HepG2 (cell line): ENCODE measurements around the gene GBE1. TPM values are rescaled to one million over a fixed set of nuclear protein-coding genes. Genes with fewer than 3 reads are reported as not detected.

Source experiments
- ATAC-seq: fragments of 200-7000 bp; cut with Tn5 transposase; 3 replicates; pipeline ENCODE4 v1.9.1; 2020; ENCODE audit warnings: mild to moderate bottlenecking, moderate library complexity
- BruUV-seq: library from RNA; stranded (reverse); fragments of 400-500 nt; replicated peaks from 2 replicates; lab custom pipeline; 2021; lab: Mats Ljungman, UMichigan
- CTCF ChIA-PET: fragments of 300-600 bp; formaldehyde crosslinking; extraction: SDS; loops from one replicate; lab custom pipeline; 2021; ENCODE audit warnings: low total read pairs, inconsistent platforms, low intra/inter-chr PET ratio; lab: Yijun Ruan, JAX
- POLR2A ChIA-PET: fragments of 350-600 bp; sonication (Branson Sonifier 250); formaldehyde crosslinking; loops from one replicate; lab custom pipeline; 2020; ENCODE audit warnings: antibody characterized with exemption, inconsistent platforms; lab: Yijun Ruan, JAX
- DNase-seq: peaks from one replicate; pipeline ENCODE4 v3.0.0-alpha.2; 2015; ENCODE audit warnings: low spot score
- FAIRE-seq: peaks from 3 replicates; lab custom pipeline; 2011; peaks lifted over from hg19 to GRCh38; lab: Jason Lieb, UNC
- H2AFZ ChIP-seq: one replicate; pipeline ENCODE4 v1.6.1; 2011; ENCODE audit warnings: low read length, inconsistent platforms
- H3K27ac ChIP-seq: fragments of 300-600 bp; 3 replicates; pipeline ENCODE4 v1.8.0; 2011; ENCODE audit warnings: mixed run types, mild to moderate bottlenecking, mixed read lengths, low read length, inconsistent platforms; ENCODE audit not compliant: insufficient read depth; ENCODE audit errors: extremely low read length
- H3K27me3 ChIP-seq, 2 experiments: fragments of 200-600 bp in 1 of 2; 2 replicates in 1 of 2; 3 replicates in 1 of 2; pipeline versions ENCODE4 v1.6.0 to v1.8.0; 2011; ENCODE audit warnings: low read length in 2 of 2, mild to moderate bottlenecking in 2 of 2, moderate library complexity in 2 of 2, inconsistent platforms in 1 of 2; ENCODE audit not compliant: insufficient read depth in 2 of 2, control insufficient read depth in 1 of 2
- H3K36me3 ChIP-seq, 2 experiments: fragments of 200-600 bp in 1 of 2; replicated peaks in 1 of 2; 2 replicates in 1 of 2; 3 replicates in 1 of 2; pipeline versions ENCODE4 v1.5.1 to v1.8.0; 2011; ENCODE audit warnings: low read length in 2 of 2, inconsistent platforms in 1 of 2; ENCODE audit not compliant: insufficient read depth in 2 of 2, control insufficient read depth in 1 of 2
- H3K4me1 ChIP-seq: 2 replicates; pipeline ENCODE4 v1.5.1; 2012; ENCODE audit warnings: low read length, inconsistent platforms; ENCODE audit not compliant: insufficient read depth
- H3K4me2 ChIP-seq: 2 replicates; pipeline ENCODE4 v1.6.0; 2011; ENCODE audit warnings: low read depth, low read length, inconsistent platforms
- H3K4me3 ChIP-seq, 3 experiments: fragments of 200-600 bp in 1 of 3; sonication (generic), shearing (Covaris generic) in 1 of 3; replicated peaks in 1 of 3; 2 replicates each; pipeline ENCODE4 v1.5.1; 2011 to 2016; ENCODE audit warnings: low read length in 3 of 3, inconsistent platforms in 2 of 3, low read depth in 2 of 3, mild to moderate bottlenecking in 2 of 3, control low read depth in 1 of 3, mixed read lengths in 1 of 3; ENCODE audit not compliant: insufficient read depth in 1 of 3
- H3K79me2 ChIP-seq: one replicate; pipeline ENCODE4 v1.6.1; 2011; ENCODE audit warnings: low read length, inconsistent platforms; ENCODE audit not compliant: insufficient read depth
- H3K9ac ChIP-seq: 2 replicates; pipeline ENCODE4 v1.6.0; 2011; ENCODE audit warnings: mild to moderate bottlenecking, low read depth, low read length, inconsistent platforms; ENCODE audit not compliant: insufficient read depth
- H3K9me3 ChIP-seq: 2 replicates; pipeline ENCODE4 v1.5.1; 2012; ENCODE audit warnings: mild to moderate bottlenecking, low read length
- H4K20me1 ChIP-seq: 2 replicates; pipeline ENCODE4 v1.6.0; 2011; ENCODE audit warnings: inconsistent platforms, mild to moderate bottlenecking, low read length, moderate library complexity; ENCODE audit not compliant: insufficient read depth
- NR3C1 ChIP-seq: sonication (generic); formaldehyde crosslinking; IDR thresholded peaks from 2 replicates; pipeline ENCODE4 v1.4.0; 2020; ENCODE audit warnings: missing genetic modification reagents
- REPIN1 ChIP-seq: sonication (generic); formaldehyde crosslinking; IDR thresholded peaks from 2 replicates; pipeline ENCODE4 v1.8.0; 2022; ENCODE audit warnings: missing genetic modification reagents, low read depth, mild to moderate bottlenecking, borderline replicate concordance
- SSRP1 ChIP-seq: IDR thresholded peaks from 2 replicates; pipeline ENCODE4 v1.6.1; 2016; ENCODE audit warnings: control low read depth
- WGBS: methylation state at CpG from one replicate; pipeline ENCODE4 v1.1.6; 2017; ENCODE audit warnings: low lambda C conversion rate; 5-methylcytosine and 5-hydroxymethylcytosine counted together
- in situ Hi-C: cut with HindIII; loops from 2 replicates; pipeline ENCODE4 v1.10.0; 2017; ENCODE audit warnings: low pct_unique_long_range_greater_than_20kb; ENCODE audit not compliant: extremely low pct_ligation_motif_present
- intact Hi-C: fragments of 100-400 bp; cut with micrococcal nuclease; formaldehyde crosslinking; loops from one replicate; pipeline ENCODE4 v1.10.0; 2022; ENCODE audit not compliant: unreplicated experiment
- polyA plus RNA-seq, 8 experiments: library from polyadenylated mRNA; depleted of rRNA in 3 of 8; stranded (reverse) in 7 of 8; unstranded in 1 of 8; fragments of >200 nt; fragmentation: Illumina TruSeq in 4 of 8; extraction: Trizol in 4 of 8; gene quantifications; 2 replicates each; pipeline versions ENCODE4 v1.2.1 to v1.2.3, GENCODE V29; 2011 to 2016; ENCODE audit warnings: low read depth in 4 of 8, missing spikeins in 1 of 8, mixed read lengths in 1 of 8; ENCODE audit not compliant: insufficient read depth in 1 of 8
- total RNA-seq, 5 experiments: library from RNA; depleted of rRNA; stranded (reverse); fragments of >200 nt; fragmentation: Illumina TruSeq; extraction: Trizol; gene quantifications; 2 replicates each; pipeline ENCODE4 v1.2.3, GENCODE V29; 2016; ENCODE audit warnings: low read depth in 1 of 5
- TF ChIP-seq, protein P1 (sequence below): sonication (generic); IDR thresholded peaks from 2 replicates; pipeline ENCODE4 v1.6.1; 2016; ENCODE audit warnings: low read depth, borderline replicate concordance
- TF ChIP-seq, protein P2 (sequence below): sonication (generic); formaldehyde crosslinking; IDR thresholded peaks from 2 replicates; pipeline ENCODE4 v1.9.0; 2022; ENCODE audit warnings: low read depth, missing genetic modification reagents

Gene GBE1
- total and polyA plus RNA-seq, 2 of the 13 experiments (the other 11 are each of a cell fraction or from before 2014, with no cell fraction given): 22.9 to 36.1 TPM

DNA sequence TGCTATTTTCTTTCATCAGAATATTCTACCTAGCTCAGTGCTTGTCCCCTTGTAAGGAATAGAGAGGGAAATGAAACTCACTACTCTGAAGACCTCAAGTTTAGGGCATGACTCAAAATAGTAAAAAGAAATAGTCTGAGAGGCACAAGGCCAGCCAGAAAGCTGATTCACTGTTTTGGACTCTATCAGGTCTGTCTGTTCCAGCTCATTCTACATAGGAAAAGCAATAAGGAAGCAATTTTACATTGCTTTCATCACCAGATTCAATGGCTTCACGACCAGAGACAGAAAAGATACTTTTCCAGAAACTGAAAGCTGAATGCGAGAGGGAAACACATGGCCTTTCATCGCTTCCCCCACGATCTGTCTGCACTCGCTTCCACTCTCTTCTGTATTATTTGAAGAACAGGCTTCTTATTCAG, 276.0 kb downstream of the GBE1 start (continued):
- TF ChIP-seq NR3C1 (CRISPR knock-in tag): no peak
- no peak for TF ChIP-seq SSRP1 (CRISPR knock-in tag)
- TF ChIP-seq, protein P1, sequence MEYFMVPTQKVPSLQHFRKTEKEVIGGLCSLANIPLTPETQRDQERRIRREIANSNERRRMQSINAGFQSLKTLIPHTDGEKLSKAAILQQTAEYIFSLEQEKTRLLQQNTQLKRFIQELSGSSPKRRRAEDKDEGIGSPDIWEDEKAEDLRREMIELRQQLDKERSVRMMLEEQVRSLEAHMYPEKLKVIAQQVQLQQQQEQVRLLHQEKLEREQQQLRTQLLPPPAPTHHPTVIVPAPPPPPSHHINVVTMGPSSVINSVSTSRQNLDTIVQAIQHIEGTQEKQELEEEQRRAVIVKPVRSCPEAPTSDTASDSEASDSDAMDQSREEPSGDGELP: no peak
- no peak for TF ChIP-seq REPIN1 (CRISPR knock-in tag)

DNA sequence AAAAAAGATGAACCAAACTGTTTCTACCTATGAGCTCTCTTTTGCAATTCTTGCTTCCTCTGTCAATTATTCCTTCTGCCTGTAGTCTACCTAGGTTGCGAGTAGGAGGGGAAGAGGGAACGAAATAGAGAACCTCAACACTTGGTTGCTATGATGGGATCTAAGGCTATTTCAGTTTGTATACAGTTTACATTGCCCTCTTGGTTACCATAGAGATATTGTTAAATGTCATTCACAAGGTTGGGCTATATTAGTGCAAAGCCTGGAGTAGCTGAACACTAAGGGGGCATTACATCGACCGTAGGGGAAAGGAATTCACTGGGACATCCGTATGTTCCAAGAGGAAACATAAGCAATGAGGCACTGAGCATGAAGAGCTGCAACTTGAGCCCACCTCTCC, 276.9 kb downstream of the GBE1 start:
- H3K9ac ChIP-seq: no peak overlapping the region
- ATAC-seq (peak; percentile 39), FAIRE-seq (no peak), DNase-seq (no peak)
- no peak overlapping the region for H3K4me3 ChIP-seq
- TF ChIP-seq, protein P2, sequence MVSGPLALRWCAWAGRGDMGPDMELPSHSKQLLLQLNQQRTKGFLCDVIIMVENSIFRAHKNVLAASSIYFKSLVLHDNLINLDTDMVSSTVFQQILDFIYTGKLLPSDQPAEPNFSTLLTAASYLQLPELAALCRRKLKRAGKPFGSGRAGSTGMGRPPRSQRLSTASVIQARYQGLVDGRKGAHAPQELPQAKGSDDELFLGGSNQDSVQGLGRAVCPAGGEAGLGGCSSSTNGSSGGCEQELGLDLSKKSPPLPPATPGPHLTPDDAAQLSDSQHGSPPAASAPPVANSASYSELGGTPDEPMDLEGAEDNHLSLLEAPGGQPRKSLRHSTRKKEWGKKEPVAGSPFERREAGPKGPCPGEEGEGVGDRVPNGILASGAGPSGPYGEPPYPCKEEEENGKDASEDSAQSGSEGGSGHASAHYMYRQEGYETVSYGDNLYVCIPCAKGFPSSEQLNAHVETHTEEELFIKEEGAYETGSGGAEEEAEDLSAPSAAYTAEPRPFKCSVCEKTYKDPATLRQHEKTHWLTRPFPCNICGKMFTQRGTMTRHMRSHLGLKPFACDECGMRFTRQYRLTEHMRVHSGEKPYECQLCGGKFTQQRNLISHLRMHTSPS (CRISPR knock-in tag): no peak
- H3K27me3 ChIP-seq: no peaks in the 10 kb centered on the region
- H2AFZ ChIP-seq: no peak overlapping the region
- no peaks in the 10 kb centered on the region for H3K4me1 ChIP-seq
- ChIA-PET POLR2A (no interaction called here), CTCF (no interaction called here)
- H3K9me3 ChIP-seq: no peaks in the 10 kb centered on the region
- H3K27ac ChIP-seq: no peak overlapping the region
- H3K36me3 ChIP-seq: no peaks in the 10 kb centered on the region
- H4K20me1 ChIP-seq: no peaks in the 10 kb centered on the region
- H3K79me2 ChIP-seq: no peaks in the 10 kb centered on the region
- in situ Hi-C loops: no loop called here
- BruUV-seq: no TSS peak
- 93% methylated on average over 5 of the region's 5 CpGs for WGBS
- no peak overlapping the region for H3K4me2 ChIP-seq
- intact Hi-C loops: no loop called here
